HCT116 (cell line): ENCODE measurements around the gene GTPBP10. TPM values are rescaled to one million over a fixed set of nuclear protein-coding genes. Genes with fewer than 3 reads are reported as not detected.

Experiments
- ATAC-seq: fragments of 200-7000 bp; cut with Tn5 transposase; 2 replicates; pipeline ENCODE4 v1.9.1; 2020; ENCODE audit warnings: mild to moderate bottlenecking, moderate library complexity
- BruUV-seq: library from RNA; stranded (reverse); fragments of 400-500 nt; replicated peaks from 2 replicates; lab custom pipeline; 2021; lab: Mats Ljungman, UMichigan
- CTCF ChIA-PET: fragments of 300-600 bp; sonication (Branson Sonifier 250); formaldehyde crosslinking; loops from one replicate; lab custom pipeline; 2021; ENCODE audit warnings: antibody characterized with exemption; lab: Charles Lee
- POLR2A ChIA-PET: fragments of 300-600, 350-600 bp; sonication (Branson Sonifier 250); formaldehyde crosslinking; loops from one replicate; lab custom pipeline; 2021; ENCODE audit warnings: antibody characterized with exemption; lab: Charles Lee
- RAD21 ChIA-PET, 2 experiments: fragments of 300-600 bp; sonication (Branson Sonifier 250); formaldehyde crosslinking; loops; one replicate each; lab custom pipeline; 2023; ENCODE audit warnings: low total read pairs in 2 of 2; ENCODE audit not compliant: uncharacterized antibody in 2 of 2, unreplicated experiment in 2 of 2, low non-redundant PET in 1 of 2; lab: Charles Lee
- DNase-seq: peaks from one replicate; pipeline ENCODE4 v3.0.0-alpha.2; 2010; ENCODE audit warnings: low read depth, low spot score
- H2AFZ ChIP-seq: fragments of 200-600 bp; shearing (Covaris generic), sonication (generic); 2 replicates; pipeline ENCODE4 v1.6.1; 2017; ENCODE audit warnings: low read depth, mixed run types, mixed read lengths, antibody characterized with exemption, low read length; ENCODE audit not compliant: poor library complexity, severe bottlenecking
- H3K27ac ChIP-seq: 2 replicates; pipeline ENCODE4 v1.5.1; 2012; ENCODE audit warnings: low read depth, low read length
- H3K27me3 ChIP-seq: fragments of 200-600 bp; sonication (generic); 2 replicates; pipeline ENCODE4 v1.6.1; 2016; ENCODE audit warnings: mixed run types, low read length, mixed read lengths; ENCODE audit not compliant: insufficient read depth
- H3K36me3 ChIP-seq, 2 experiments: fragments of 200-500 bp in 1 of 2; fragments of 200-600 bp in 1 of 2; sonication (Bioruptor generic) in 1 of 2; sonication (generic) in 1 of 2; 2 replicates each; pipeline versions ENCODE4 v1.5.1 to v1.6.1; 2014 to 2016; ENCODE audit warnings: low read length in 2 of 2, inconsistent platforms in 1 of 2, mixed read lengths in 1 of 2, mixed run types in 1 of 2; ENCODE audit not compliant: insufficient read depth in 2 of 2, control insufficient read depth in 1 of 2
- H3K4me1 ChIP-seq, 2 experiments: fragments of 200-600 bp in 1 of 2; sonication (generic) in 1 of 2; 2 replicates each; pipeline versions ENCODE4 v1.5.1 to v1.6.1; 2012 to 2017; ENCODE audit warnings: low read length in 2 of 2, inconsistent platforms in 1 of 2, mild to moderate bottlenecking in 1 of 2, mixed read lengths in 1 of 2, mixed run types in 1 of 2, moderate library complexity in 1 of 2; ENCODE audit not compliant: insufficient read depth in 2 of 2, control insufficient read depth in 1 of 2
- H3K4me2 ChIP-seq: fragments of 200-600 bp; sonication (generic); 2 replicates; pipeline ENCODE4 v1.6.1; 2017; ENCODE audit warnings: mixed run types, low read length, mixed read lengths
- H3K4me3 ChIP-seq, 2 experiments: fragments of 200-600 bp in 1 of 2; sonication (generic) in 1 of 2; replicated peaks in 1 of 2; 2 replicates each; pipeline ENCODE4 v1.5.1; 2011 to 2016; ENCODE audit warnings: low read length in 2 of 2, control low read depth in 1 of 2, low read depth in 1 of 2, mild to moderate bottlenecking in 1 of 2, mixed read lengths in 1 of 2, mixed run types in 1 of 2
- H3K79me2 ChIP-seq: fragments of 200-600 bp; sonication (generic); 2 replicates; pipeline ENCODE4 v1.6.1; 2017; ENCODE audit warnings: mild to moderate bottlenecking, mixed run types, low read length, moderate library complexity, mixed read lengths; ENCODE audit not compliant: insufficient read depth
- H3K9ac ChIP-seq: fragments of 200-600 bp; sonication (generic); 2 replicates; pipeline ENCODE4 v1.6.1; 2016; ENCODE audit warnings: low read length, mixed read lengths
- H3K9me2 ChIP-seq: fragments of 200-600 bp; sonication (generic), shearing (Covaris generic); 2 replicates; pipeline ENCODE4 v1.6.1; 2017; ENCODE audit warnings: mixed run types, mild to moderate bottlenecking, moderate library complexity; ENCODE audit not compliant: insufficient read depth
- H3K9me3 ChIP-seq, 2 experiments: fragments of 200-500 bp in 1 of 2; fragments of 200-600 bp in 1 of 2; sonication (Bioruptor generic) in 1 of 2; sonication (generic) in 1 of 2; 2 replicates each; pipeline ENCODE4 v1.6.1; 2014 to 2017; ENCODE audit warnings: low read length in 2 of 2, mixed read lengths in 2 of 2, inconsistent platforms in 1 of 2, low read depth in 1 of 2, mild to moderate bottlenecking in 1 of 2, mixed run types in 1 of 2, moderate library complexity in 1 of 2; ENCODE audit not compliant: control insufficient read depth in 1 of 2, insufficient read depth in 1 of 2
- H4K20me1 ChIP-seq: fragments of 200-600 bp; sonication (generic), shearing (Covaris generic); 2 replicates; pipeline ENCODE4 v1.6.1; 2017; ENCODE audit warnings: mixed run types, mild to moderate bottlenecking, moderate library complexity; ENCODE audit not compliant: insufficient read depth
- ATF3 ChIP-seq: IDR thresholded peaks from 2 replicates; pipeline ENCODE4 v1.6.1; 2012
- CEBPB ChIP-seq: IDR thresholded peaks from 2 replicates; pipeline ENCODE4 v1.6.1; 2012; ENCODE audit warnings: low read depth
- EGR1 ChIP-seq: IDR thresholded peaks from 2 replicates; pipeline ENCODE4 v1.6.1; 2012; ENCODE audit warnings: low read depth
- ELF1 ChIP-seq: IDR thresholded peaks from 2 replicates; pipeline ENCODE4 v1.6.1; 2012; ENCODE audit warnings: low read depth, borderline replicate concordance
- EZH2 ChIP-seq: fragments of 200-600 bp; sonication (generic); IDR thresholded peaks from 2 replicates; pipeline ENCODE4 v1.6.1; 2017; ENCODE audit warnings: antibody characterized with exemption, mixed run types
- FOSL1 ChIP-seq: IDR thresholded peaks from 2 replicates; pipeline ENCODE4 v1.6.1; 2012; ENCODE audit warnings: low read depth
- MAX ChIP-seq: IDR thresholded peaks from 2 replicates; pipeline ENCODE4 v1.6.1; 2012
- POLR2AphosphoS5 ChIP-seq: IDR thresholded peaks from 2 replicates; pipeline ENCODE4 v1.6.1; 2011; ENCODE audit warnings: mild to moderate bottlenecking, low read depth, low read length, moderate library complexity
- RAD21 ChIP-seq: IDR thresholded peaks from 2 replicates; pipeline ENCODE4 v1.6.1; 2012; ENCODE audit warnings: low read depth, mild to moderate bottlenecking
- SIN3A ChIP-seq: IDR thresholded peaks from 2 replicates; pipeline ENCODE4 v1.6.1; 2012; ENCODE audit warnings: low read depth
- SP1 ChIP-seq: IDR thresholded peaks from 2 replicates; pipeline ENCODE4 v1.6.1; 2012; ENCODE audit warnings: low read depth
- SRF ChIP-seq: IDR thresholded peaks from 2 replicates; pipeline ENCODE4 v1.6.1; 2012; ENCODE audit warnings: low read depth
- YY1 ChIP-seq: IDR thresholded peaks from 2 replicates; pipeline ENCODE4 v1.6.1; 2011; ENCODE audit warnings: low read length, low read depth, moderate library complexity, mild to moderate bottlenecking; ENCODE audit not compliant: insufficient replicate concordance; ENCODE audit errors: extremely low read depth
- ZFX ChIP-seq: fragments of 450-650 bp; IDR thresholded peaks from 2 replicates; pipeline ENCODE4 v1.6.1; 2017
- ZNF274 ChIP-seq: fragments of 200-500 bp; sonication (Bioruptor generic); IDR thresholded peaks from 2 replicates; pipeline ENCODE4 v1.6.1; 2014; ENCODE audit warnings: mild to moderate bottlenecking, low read depth, low read length, inconsistent platforms
- intact Hi-C: fragments of 100-400 bp; cut with micrococcal nuclease; formaldehyde crosslinking; loops from 2 replicates; pipeline ENCODE4 v1.10.0; 2022
- total RNA-seq: library from RNA; stranded (reverse); gene quantifications from one replicate; pipeline ENCODE4 v1.2.1, GENCODE V29; 2021; ENCODE audit not compliant: unreplicated experiment
- TF ChIP-seq, protein P1 (sequence below), 3 experiments: fragments of 200-600 bp in 1 of 3; sonication (generic) in 1 of 3; IDR thresholded peaks in 2 of 3; conservative IDR thresholded peaks in 1 of 3; 2 replicates each; pipeline ENCODE4 v1.5.1; 2012 to 2017; ENCODE audit warnings: low read depth in 2 of 3, low read length in 2 of 3, antibody characterized with exemption in 1 of 3, borderline replicate concordance in 1 of 3, control low read depth in 1 of 3, mild to moderate bottlenecking in 1 of 3, mixed read lengths in 1 of 3, mixed run types in 1 of 3, moderate library complexity in 1 of 3; ENCODE audit not compliant: insufficient read depth in 1 of 3
- TF ChIP-seq, protein P2 (sequence below): IDR thresholded peaks from 2 replicates; pipeline ENCODE4 v1.6.1; 2011; ENCODE audit warnings: mild to moderate bottlenecking, low read length, moderate library complexity; ENCODE audit not compliant: insufficient replicate concordance; ENCODE audit errors: extremely low read depth

The GTPBP10 gene
- total RNA-seq, 1 experiment from 2014 or later: 36.7 TPM

DNA sequence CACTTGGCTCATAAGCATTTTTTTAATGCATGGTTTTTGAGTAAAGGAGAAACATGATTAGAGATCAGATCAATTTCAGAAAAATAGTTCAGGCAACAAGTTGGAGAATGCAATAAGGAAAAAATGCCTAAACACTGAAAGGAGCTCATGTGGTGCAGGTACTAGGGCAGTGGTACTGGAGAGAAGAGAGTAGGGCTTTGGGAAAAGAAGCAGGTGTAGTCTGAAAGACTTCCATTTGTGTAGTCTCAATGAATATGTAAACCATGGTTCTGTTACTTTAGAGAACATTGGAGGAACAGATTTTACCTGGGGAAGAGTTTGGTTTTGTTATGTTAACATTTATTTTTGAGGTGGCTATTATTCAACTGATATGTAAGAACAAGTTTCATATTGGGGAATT is 5.5 kb downstream of the GTPBP10 start:
- Histone ChIP-seq H3K9me3 (no peaks in the 10 kb centered on the region), H4K20me1 (no peaks in the 10 kb centered on the region), H2AFZ (no peak overlapping the region), H3K9ac (no peak overlapping the region), H3K4me3 (no peak overlapping the region), H3K9me2 (no peaks in the 10 kb centered on the region), H3K4me2 (no peak overlapping the region), H3K4me1 (peaks cover 0 to 7% of the 10 kb centered on the region in 2 experiments; a peak in 1 of 4 replicates), H3K27ac (no peak overlapping the region), H3K36me3 (peaks cover 4 to 15% of the 10 kb centered on the region in 2 experiments)
- BruUV-seq: no TSS peak
- intact Hi-C loops: no loop called here
- ChIA-PET CTCF (no interaction called here), POLR2A (no interaction called here)
- ATAC-seq: no peak
- DNase-seq: no peak
- TF ChIP-seq SP1 (no peak), YY1 (no peak), POLR2AphosphoS5 (no peak), EZH2 (no peak), ATF3 (no peak), CEBPB (no peak), RAD21 (no peak), ZFX (no peak), MAX (no peak), SRF (no peak), ELF1 (no peak), ZNF274 (no peak), FOSL1 (no peak), EGR1 (no peak), SIN3A (no peak)
- TF ChIP-seq, protein P1, sequence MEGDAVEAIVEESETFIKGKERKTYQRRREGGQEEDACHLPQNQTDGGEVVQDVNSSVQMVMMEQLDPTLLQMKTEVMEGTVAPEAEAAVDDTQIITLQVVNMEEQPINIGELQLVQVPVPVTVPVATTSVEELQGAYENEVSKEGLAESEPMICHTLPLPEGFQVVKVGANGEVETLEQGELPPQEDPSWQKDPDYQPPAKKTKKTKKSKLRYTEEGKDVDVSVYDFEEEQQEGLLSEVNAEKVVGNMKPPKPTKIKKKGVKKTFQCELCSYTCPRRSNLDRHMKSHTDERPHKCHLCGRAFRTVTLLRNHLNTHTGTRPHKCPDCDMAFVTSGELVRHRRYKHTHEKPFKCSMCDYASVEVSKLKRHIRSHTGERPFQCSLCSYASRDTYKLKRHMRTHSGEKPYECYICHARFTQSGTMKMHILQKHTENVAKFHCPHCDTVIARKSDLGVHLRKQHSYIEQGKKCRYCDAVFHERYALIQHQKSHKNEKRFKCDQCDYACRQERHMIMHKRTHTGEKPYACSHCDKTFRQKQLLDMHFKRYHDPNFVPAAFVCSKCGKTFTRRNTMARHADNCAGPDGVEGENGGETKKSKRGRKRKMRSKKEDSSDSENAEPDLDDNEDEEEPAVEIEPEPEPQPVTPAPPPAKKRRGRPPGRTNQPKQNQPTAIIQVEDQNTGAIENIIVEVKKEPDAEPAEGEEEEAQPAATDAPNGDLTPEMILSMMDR (IDR thresholded peaks at IDR 0.05 in 2 of 3, conservative IDR thresholded peaks at IDR 0.05 in 1 of 3; ENCODE audit: borderline replicate concordance in 1 of 3, insufficient read depth in 1 of 3, low read depth in 2 of 3, low read length in 2 of 3): no peak
- TF ChIP-seq, protein P2, sequence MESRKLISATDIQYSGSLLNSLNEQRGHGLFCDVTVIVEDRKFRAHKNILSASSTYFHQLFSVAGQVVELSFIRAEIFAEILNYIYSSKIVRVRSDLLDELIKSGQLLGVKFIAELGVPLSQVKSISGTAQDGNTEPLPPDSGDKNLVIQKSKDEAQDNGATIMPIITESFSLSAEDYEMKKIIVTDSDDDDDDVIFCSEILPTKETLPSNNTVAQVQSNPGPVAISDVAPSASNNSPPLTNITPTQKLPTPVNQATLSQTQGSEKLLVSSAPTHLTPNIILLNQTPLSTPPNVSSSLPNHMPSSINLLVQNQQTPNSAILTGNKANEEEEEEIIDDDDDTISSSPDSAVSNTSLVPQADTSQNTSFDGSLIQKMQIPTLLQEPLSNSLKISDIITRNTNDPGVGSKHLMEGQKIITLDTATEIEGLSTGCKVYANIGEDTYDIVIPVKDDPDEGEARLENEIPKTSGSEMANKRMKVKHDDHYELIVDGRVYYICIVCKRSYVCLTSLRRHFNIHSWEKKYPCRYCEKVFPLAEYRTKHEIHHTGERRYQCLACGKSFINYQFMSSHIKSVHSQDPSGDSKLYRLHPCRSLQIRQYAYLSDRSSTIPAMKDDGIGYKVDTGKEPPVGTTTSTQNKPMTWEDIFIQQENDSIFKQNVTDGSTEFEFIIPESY: no peak
- TF ChIP-seq, all 23 proteins: peak for 0
- H3K79me2 ChIP-seq: peaks cover 79% of the 10 kb centered on the region
- H3K27me3 ChIP-seq: no peaks in the 10 kb centered on the region
- RAD21 ChIA-PET: no interaction called here
